Hypothalamus (tissue), 51 donors: Measurements from ENCODE around the gene ZAP70.
"Not testable (repeated sequence)": the region's sequence is repeated elsewhere in the genome, so short reads cannot be mapped to it uniquely, and the experiment has no call there.

Experiments used
- DNase-seq, 51 donors: peaks; one replicate each; lab custom pipeline; 2025; lab: John Stamatoyannopoulos, UW

Gene ZAP70

GRCh38 chr2:97713296-97714083 is at the start of gene ZAP70:
ZAP70 (plus strand) TSS chr2:97713576; CDS start chr2:97724037, 10,461 bp downstream.
- no peak for DNase-seq

- peak in 4 of 51 donors; percentile 55 to 71 (median 64) for DNase-seq
Measured at GRCh38 chr2:97663626-97663961, 49.8 kb upstream of the ZAP70 start.

- DNase-seq: peak; percentile 48 to 99 (median 96)
Measured at GRCh38 chr2:97663962-97664635, 49.3 kb upstream of the ZAP70 start, which contains the start of gene ACTR1B. ACTR1B (minus strand) TSS chr2:97664044; CDS start chr2:97663890, 154 bp downstream.

- no peak for DNase-seq
Measured at GRCh38 chr2:97664636-97664970, 48.8 kb upstream of the ZAP70 start.

- no peak for DNase-seq
Measured at GRCh38 chr2:97669448-97669847, 43.9 kb upstream of the ZAP70 start, which contains the start of gene C2orf92. C2orf92 (plus strand) TSS chr2:97669713; CDS start chr2:97669789, 76 bp downstream.

- no peak for DNase-seq
Measured at GRCh38 chr2:97670471-97670870, 42.9 kb upstream of the ZAP70 start.

GRCh38 chr2:97671526-97671925 is 41.9 kb upstream of the ZAP70 start:
- no peak for DNase-seq

- DNase-seq: not testable (repeated sequence)
Measured at GRCh38 chr2:97672606-97673140, 40.7 kb upstream of the ZAP70 start.

GRCh38 chr2:97673182-97673914 is 40.0 kb upstream of the ZAP70 start:
- DNase-seq: no peak

- no peak for DNase-seq
Measured at GRCh38 chr2:97673915-97674283, 39.5 kb upstream of the ZAP70 start.

- DNase-seq: no peak
Measured at GRCh38 chr2:97675430-97676113, 37.8 kb upstream of the ZAP70 start.

- no peak for DNase-seq
Measured at GRCh38 chr2:97676620-97677019, 36.8 kb upstream of the ZAP70 start.

GRCh38 chr2:97677480-97677879 is 35.9 kb upstream of the ZAP70 start:
- no peak for DNase-seq

GRCh38 chr2:97678298-97678697 is 35.1 kb upstream of the ZAP70 start:
- no peak for DNase-seq

GRCh38 chr2:97687235-97687634 is 26.1 kb upstream of the ZAP70 start:
- DNase-seq: not testable (repeated sequence)

- no peak for DNase-seq
Measured at GRCh38 chr2:97688062-97688827, 25.1 kb upstream of the ZAP70 start.

- no peak for DNase-seq
Measured at GRCh38 chr2:97691166-97691565, 22.2 kb upstream of the ZAP70 start.

- no peak for DNase-seq
Measured at GRCh38 chr2:97693476-97693875, 19.9 kb upstream of the ZAP70 start.

GRCh38 chr2:97695744-97696143 is 17.6 kb upstream of the ZAP70 start:
- no peak for DNase-seq
